Stimulated activated CD8-positive, alpha-beta memory T cell treated with anti-CD3 and anti-CD28 coated beads, Interleukin-12 subunit alpha, Interleukin-12 subunit beta, amount 100 ng/mL, for 4 hours (primary cell): ENCODE data around the gene DDX39A.
"Not testable (repeated sequence)": the region's sequence is repeated elsewhere in the genome, so short reads cannot be mapped to it uniquely, and the experiment has no call there.

Source experiments
- DNase-seq: peaks from one replicate; pipeline ENCODE4 v3.0.0-alpha.2; 2020; ENCODE audit warnings: low read depth

The DDX39A gene

DNA sequence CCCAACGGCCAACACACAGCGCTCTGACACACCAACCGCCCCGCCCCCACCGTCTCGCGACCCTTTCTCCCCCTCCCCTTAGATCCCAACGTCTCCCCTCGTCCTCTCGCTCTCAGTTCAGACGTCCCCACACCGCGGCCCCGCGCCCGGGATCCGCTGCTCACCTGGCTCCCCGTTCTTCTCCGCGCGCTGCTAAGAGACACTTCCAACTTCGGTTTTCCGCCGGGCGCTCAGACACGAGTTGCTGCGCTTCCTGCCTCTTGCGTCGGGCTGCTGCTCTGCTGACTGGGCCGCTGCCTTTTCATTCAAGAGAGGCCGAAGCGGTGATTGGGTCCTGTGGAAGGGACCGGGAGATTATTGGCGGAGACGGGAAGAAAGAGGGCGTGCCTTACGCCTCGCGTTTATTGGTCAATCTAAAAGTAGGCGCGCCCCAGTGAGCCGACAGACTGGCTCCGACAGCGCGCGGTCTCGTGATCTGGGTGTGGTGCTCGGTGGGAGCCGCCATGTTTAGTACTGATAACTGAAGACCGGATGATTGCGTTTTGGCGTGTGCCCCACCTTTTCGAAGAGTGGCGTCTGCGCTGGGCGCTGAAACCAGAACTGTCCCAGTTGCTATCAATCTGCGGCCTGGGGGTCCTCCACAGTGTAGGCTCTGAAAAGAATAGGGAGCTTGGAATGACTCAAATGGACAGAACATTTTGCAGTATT, at the start of gene DDX39A:
Gene DDX39A, minus strand, starts transcription at position 236 of the 708 bp plus-strand sequence. CDS start 6,121 bp downstream, outside the sequence.
- peak; percentile 91 for DNase-seq

- no peak for DNase-seq
Observed at GRCh38 chr19:14467816-14468215, 48.7 kb upstream of the DDX39A start.

- DNase-seq: no peak
Observed at GRCh38 chr19:14467391-14467790, 48.2 kb upstream of the DDX39A start.

DNA sequence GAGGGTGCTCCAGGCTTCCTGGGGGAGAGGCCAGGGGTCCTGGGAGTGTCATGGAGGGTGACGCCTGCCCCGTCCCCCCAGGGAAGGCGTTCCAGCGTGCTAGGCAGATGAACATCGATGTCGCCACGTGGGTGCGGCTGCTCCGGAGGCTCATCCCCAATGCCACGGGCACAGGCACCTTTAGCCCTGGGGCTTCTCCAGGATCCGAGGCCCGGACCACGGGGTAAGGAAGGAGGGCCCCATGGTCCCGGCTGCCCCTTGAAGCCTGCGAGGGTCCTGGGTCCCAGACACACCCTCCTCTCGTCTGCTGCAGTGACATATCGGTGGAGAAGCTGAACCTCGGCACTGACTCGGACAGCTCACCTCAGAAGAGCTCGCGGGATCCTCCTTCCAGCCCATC, 44.6 kb upstream of the DDX39A start:
- no peak for DNase-seq

- DNase-seq: not testable (repeated sequence)
Observed at GRCh38 chr19:14462401-14462800, 43.3 kb upstream of the DDX39A start.

- DNase-seq: no peak
Observed at GRCh38 chr19:14460935-14461334, 41.8 kb upstream of the DDX39A start.

DNA sequence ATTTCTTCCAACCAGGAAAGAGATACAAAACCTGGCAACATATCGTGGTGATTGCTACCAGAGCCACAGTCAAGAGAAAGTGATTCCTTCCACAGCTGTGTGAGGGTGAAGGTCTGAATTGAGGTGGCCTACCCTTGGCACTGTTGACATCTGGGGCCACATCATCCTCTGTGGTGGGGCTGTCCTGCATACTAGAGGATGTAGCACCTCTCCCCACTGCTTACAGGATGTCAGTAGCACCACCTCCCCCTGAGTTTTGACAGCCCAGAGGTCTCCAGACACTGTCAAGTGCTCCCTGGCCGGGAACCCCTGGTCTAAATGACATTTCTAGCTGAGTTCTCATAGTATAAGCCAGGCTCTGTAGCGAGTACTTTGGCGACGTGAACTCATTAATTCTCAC, 40.6 kb upstream of the DDX39A start:
- peak; percentile 27 for DNase-seq

DNA sequence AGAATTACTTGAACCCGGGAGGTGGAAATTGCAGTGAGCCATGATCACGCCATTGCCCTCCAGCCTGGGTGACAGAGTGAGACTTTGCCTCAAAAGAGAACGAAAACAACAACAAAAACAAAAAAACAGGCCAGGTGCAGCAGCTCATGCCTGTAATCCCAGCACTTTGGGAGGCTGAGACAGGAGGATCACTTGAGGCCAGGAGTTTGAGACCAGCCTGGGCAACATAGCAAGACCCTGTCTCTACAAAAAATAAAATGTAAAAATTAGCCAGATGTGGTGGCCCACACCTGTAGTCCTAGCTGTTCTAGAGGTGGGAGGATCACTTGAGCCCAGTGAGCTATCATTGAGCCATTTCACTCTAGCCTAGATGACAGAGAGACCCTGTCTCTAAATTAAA, 33.2 kb upstream of the DDX39A start:
- DNase-seq: not testable (repeated sequence)

GRCh38 chr19:14450876-14451275, 31.7 kb upstream of the DDX39A start:
- DNase-seq: no peak

DNA sequence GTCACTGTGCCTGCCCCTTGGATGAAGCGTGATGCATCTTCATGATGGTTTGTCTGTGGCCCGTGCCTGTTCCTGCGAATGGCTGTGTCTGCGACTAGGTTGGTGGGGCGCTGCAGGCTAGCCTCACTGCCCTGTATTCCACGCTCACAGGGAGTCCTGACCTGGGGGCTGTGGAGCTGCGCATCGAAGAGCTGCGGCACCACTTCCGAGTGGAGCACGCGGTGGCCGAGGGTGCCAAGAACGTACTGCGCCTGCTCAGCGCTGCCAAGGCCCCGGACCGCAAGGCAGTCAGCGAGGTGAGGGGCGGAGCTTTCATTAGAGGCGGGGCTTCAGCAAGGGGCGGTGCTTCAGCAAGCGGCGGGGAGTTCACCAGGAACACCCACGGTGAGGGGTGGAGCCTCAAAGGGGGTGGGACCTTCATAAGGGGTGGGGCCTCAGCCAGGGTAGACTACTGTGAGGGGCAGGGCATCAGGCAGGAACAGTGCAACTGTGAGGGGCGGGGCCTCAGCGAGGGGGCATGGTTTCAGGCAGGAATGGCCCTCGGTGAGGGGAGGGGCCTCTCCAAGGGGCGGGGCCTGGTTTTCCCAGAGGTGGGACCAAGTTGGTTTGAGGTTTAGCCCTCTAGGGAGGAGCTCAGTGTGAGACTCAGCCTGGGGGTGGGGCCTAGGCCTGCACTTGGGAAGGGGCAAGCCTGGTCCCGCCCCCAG, 31.2 kb upstream of the DDX39A start:
- DNase-seq: no peak

GRCh38 chr19:14449321-14449720, 30.2 kb upstream of the DDX39A start:
- no peak for DNase-seq

DNA sequence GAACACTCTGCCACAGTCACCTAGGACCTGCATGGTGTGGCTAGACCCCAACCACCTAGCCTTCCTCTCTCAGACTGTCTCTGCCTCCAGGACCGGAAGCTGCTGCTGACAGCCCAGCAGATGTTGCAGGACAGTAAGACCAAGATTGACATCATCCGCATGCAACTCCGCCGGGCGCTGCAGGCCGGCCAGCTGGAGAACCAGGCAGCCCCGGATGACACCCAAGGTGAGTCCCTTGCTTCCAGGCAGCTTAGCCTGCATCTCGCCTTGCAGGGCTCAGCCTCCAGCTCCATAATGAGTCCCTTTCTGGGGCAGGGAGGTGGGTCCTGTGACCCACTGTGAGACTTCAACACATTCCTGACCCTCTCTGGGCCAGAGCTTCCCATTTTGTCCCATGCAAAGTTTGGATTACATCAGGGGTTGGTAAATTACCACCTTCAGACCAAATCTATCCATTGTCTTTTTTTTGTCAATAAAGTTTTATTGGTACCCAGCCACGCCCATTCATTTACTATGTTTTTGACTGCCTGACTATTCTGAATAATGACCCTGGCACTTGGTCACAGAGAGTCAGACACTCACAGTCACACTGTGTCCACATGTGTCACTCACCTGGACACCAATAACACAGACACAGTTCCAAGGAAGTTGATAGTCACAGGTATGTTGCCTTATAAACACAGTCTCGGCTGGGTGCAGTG, 27.3 kb upstream of the DDX39A start:
- DNase-seq: no peak

DNA sequence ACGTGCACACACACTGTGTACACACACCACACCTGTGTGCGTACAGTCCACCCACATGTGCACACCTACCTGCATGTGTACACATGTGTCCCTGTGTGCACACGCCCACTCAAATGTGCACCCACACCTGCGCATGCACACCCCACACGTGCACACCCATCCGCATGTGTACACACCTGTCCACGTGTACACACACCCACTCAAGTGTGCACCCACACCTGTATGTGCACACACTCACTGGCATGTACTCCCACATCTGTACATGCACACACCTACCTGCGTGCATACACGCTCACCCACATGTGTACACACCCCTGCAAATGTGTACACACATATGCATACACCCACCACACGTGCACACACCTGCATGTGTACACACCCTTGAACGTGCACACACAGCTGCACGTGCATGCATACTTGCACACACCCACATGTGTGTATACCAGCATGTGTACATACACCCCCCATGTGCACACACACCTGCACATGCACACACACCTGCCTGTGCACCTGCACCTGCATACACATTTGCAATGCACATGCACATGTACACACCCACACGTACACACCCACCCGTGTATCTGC, 24.6 kb upstream of the DDX39A start:
- DNase-seq: no peak

DNA sequence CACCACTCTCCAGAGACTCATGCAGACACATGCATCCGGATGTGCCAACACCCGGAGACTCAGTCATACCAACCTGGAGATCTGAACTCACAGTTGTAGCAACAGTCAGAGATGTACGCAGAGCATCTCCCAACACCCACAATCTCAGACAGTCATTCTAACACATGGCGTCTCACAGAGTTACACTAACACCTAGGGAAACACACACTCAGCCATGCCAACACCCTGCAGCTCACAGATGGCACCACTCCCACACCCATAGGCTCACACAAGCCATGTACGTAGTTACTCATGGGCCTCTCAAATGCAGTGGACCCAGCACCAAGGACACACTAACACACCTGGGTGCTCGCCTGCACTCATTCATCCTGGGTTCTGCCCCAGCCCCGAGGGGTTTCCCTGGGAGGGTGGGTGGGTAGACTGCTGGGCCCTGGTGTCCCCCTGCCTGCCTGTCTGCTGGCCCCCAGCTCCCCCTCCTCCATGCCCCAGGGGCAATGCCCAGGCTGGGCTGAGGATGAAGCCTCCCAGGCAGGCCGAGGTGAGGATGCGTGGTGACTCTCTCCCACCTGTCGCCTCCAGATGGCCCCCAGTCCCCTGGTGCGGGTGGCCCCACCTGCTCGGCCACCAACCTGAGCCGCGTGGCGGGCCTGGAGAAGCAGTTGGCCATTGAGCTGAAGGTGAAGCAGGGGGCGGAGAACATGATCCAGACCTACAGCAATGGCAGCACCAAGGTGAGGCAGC, 23.9 kb upstream of the DDX39A start:
- no peak for DNase-seq

DNA sequence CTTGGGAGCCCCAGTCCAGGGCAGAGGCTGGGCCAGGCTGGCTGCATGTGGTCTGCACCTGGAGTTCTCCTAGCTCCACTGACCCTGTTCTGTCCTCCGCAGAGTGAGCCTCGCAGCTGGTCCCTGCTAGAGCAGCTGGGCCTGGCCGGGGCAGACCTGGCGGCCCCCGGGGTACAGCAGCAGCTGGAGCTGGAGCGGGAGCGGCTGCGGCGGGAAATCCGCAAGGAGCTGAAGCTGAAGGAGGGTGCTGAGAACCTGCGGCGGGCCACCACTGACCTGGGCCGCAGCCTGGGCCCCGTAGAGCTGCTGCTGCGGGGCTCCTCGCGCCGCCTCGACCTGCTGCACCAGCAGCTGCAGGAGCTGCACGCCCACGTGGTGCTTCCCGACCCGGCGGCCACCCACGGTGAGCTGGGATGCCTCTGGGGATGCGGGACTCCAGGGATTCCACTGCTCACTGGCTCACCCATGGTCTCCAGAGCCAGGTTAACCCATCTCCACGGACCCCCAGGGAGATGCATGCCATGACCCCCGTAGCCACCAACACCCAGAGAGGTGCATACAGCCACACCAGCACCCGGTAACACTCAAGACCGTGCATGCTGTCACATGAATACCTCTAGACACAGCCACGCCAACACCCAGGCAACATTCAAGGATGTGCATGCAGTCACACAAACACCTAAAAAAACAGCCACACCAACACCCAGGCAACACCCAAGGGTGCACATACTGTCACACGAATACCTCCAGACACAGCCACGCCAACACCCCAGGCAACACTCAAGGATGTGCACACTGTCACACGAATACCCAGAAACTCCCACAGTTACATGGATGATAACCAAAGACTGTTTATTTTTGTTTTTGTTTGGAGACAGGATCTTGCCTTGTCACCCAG, 22.1 kb upstream of the DDX39A start:
- no peak for DNase-seq

DNA sequence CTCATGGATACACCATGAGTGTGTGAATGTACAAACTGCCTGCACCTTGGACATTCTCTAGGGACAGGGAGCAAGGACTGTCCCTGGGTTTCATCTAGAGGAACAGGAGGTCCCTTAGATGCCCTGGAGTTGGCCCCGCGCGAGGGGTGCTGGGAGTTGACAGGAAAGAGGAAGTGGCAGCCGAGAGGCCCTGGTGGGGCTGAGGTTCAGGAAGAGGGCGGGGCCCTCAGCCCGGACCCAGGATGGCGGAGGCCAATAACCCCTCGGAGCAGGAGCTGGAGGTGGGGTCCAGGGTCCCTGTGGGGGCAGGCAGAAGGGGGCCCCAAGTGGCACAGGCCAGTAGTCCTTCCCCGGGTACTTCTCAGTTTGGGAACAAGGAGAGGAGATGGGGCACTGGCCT, 20.9 kb upstream of the DDX39A start:
- DNase-seq: peak; percentile 63

- no peak for DNase-seq
Observed at GRCh38 chr19:14439014-14439413, 19.9 kb upstream of the DDX39A start.

- no peak for DNase-seq
Observed at GRCh38 chr19:14437578-14438140, 18.5 kb upstream of the DDX39A start.

DNA sequence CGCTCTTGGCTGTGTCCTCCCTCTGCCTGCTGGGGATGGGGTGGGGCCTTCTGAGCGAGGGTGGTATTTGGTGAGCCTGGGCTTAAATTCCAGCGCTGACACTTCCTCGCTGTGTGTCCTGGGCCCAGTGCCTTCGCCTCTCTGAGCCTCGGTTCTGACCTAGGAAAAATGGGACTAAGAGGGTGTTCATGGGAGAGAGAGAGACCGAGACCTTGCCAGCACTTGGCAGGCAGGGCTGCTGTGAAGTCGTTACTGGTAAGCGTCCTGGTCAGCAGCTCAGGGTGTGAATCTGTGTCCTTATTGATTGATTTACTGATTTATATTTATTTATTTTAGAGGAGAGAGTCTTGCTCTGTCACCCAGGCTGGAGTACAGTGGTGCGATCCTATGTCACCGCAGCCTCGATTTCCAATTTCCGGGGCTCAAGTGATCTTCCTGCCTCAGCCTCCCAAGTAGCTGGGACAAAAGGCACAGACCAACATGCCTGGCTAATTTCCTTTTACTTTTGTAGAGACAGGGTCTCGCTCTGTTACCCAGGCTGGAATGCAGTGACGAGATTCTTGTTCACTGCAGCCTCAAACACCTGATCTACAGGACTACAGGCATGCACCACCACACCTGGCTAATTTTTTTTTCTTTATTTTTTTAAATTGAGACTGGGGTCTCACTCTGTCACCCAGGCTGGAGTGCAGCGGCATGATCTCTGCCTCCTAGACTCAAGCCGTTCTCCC, 16.3 kb upstream of the DDX39A start:
- DNase-seq: no peak
